ENCODE measurements around the gene SDHA.

DNA sequence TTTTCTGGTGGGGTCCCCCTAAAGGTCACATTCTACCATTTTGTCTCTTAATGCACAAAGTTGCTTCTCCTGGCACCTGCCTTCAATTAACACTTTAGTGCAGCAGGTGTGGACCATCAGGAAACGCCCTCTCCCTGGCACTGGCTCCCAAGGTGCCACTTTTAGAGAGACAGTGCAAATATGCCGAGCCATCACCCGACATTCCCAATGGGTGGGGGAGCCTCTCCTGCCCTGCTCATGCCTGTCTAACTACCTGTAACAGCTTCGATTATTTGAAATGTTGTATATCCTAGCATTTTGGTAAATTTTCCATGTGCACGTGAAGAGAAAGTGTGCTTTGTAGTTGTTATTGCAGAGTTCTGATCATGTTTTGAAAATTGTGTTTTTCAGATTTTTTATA is 40.0 kb upstream of the SDHA start:
- TF ChIP-seq, protein P1, sequence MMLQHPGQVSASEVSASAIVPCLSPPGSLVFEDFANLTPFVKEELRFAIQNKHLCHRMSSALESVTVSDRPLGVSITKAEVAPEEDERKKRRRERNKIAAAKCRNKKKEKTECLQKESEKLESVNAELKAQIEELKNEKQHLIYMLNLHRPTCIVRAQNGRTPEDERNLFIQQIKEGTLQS (IDR thresholded peaks at IDR 0.05; ENCODE audit: borderline replicate concordance, extremely low read depth, low read depth, low read length), result no peak
- TF ChIP-seq, protein P2, sequence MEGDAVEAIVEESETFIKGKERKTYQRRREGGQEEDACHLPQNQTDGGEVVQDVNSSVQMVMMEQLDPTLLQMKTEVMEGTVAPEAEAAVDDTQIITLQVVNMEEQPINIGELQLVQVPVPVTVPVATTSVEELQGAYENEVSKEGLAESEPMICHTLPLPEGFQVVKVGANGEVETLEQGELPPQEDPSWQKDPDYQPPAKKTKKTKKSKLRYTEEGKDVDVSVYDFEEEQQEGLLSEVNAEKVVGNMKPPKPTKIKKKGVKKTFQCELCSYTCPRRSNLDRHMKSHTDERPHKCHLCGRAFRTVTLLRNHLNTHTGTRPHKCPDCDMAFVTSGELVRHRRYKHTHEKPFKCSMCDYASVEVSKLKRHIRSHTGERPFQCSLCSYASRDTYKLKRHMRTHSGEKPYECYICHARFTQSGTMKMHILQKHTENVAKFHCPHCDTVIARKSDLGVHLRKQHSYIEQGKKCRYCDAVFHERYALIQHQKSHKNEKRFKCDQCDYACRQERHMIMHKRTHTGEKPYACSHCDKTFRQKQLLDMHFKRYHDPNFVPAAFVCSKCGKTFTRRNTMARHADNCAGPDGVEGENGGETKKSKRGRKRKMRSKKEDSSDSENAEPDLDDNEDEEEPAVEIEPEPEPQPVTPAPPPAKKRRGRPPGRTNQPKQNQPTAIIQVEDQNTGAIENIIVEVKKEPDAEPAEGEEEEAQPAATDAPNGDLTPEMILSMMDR (IDR thresholded peaks at IDR 0.05 in 2 of 3, conservative IDR thresholded peaks at IDR 0.05 in 1 of 3; ENCODE audit: control insufficient read depth in 2 of 3, extremely low read depth in 1 of 3, insufficient read depth in 1 of 3, low read depth in 3 of 3, low read length in 3 of 3), result no peak
- TF ChIP-seq TAF1 (IDR thresholded peaks at IDR 0.05; ENCODE audit: borderline replicate concordance, low read depth, low read length) (no peak), CREM (IDR thresholded peaks at IDR 0.05; ENCODE audit: low read depth) (no peak), POLR2A (IDR thresholded peaks at IDR 0.05; ENCODE audit: low read depth, low read length) (no peak), NRF1 (conservative IDR thresholded peaks at IDR 0.05; ENCODE audit: low read depth, low read length) (no peak), EZH2 (IDR thresholded peaks at IDR 0.05; ENCODE audit: borderline replicate concordance, control insufficient read depth, low read depth, low read length) (no peak), CHD1 (IDR thresholded peaks at IDR 0.05; ENCODE audit: low read depth, low read length) (no peak)
- TF ChIP-seq, protein P3, sequence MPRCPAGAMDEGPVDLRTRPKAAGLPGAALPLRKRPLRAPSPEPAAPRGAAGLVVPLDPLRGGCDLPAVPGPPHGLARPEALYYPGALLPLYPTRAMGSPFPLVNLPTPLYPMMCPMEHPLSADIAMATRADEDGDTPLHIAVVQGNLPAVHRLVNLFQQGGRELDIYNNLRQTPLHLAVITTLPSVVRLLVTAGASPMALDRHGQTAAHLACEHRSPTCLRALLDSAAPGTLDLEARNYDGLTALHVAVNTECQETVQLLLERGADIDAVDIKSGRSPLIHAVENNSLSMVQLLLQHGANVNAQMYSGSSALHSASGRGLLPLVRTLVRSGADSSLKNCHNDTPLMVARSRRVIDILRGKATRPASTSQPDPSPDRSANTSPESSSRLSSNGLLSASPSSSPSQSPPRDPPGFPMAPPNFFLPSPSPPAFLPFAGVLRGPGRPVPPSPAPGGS (IDR thresholded peaks at IDR 0.05; ENCODE audit: borderline replicate concordance, insufficient read depth, low read depth, low read length, poor library complexity, severe bottlenecking), result no peak

Data from GM12878 (cell line).